ENCODE data around the gene GNAS-AS1.

DNA sequence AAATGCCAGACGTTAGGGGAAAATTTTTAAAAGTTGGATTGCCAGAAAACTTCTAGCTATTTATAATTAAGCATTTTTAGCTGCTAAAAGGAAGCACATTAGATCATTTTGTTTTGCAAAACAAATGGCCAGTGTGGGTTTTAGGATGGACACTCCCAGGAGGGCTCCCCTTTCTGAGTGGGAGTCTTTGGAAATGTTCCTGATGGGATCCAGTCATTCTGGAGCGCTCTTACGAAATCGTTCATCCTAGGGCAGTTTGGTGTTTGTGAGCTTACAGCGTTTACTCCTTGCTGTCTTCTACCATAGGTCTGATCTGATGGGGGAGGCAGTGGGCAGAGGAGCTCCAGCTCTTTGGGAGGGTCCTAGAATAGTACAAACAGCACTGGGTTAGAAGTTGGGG, 16.5 kb upstream of the GNAS-AS1 start:
- TF ChIP-seq TAF1 (IDR thresholded peaks at IDR 0.05; ENCODE audit: low read depth, low read length) (no peak), POLR2A (IDR thresholded peaks at IDR 0.05; ENCODE audit: low read depth, low read length) (no peak), POLR2AphosphoS5 (IDR thresholded peaks at IDR 0.05; ENCODE audit: low read depth, low read length) (no peak), PAX5 (IDR thresholded peaks at IDR 0.05; ENCODE audit: insufficient read depth, low read length, severe bottlenecking) (no peak), POU2F2 (IDR thresholded peaks at IDR 0.05; ENCODE audit: low read depth, low read length) (no peak)
